ENCODE measurements around the gene PARN. TPM values are rescaled to one million over a fixed set of nuclear protein-coding genes. Genes with fewer than 3 reads are reported as not detected.

The PARN gene
- total and polyA plus RNA-seq, 8 donors: 8.3 to 19.6 (median 14.1) TPM

DNA sequence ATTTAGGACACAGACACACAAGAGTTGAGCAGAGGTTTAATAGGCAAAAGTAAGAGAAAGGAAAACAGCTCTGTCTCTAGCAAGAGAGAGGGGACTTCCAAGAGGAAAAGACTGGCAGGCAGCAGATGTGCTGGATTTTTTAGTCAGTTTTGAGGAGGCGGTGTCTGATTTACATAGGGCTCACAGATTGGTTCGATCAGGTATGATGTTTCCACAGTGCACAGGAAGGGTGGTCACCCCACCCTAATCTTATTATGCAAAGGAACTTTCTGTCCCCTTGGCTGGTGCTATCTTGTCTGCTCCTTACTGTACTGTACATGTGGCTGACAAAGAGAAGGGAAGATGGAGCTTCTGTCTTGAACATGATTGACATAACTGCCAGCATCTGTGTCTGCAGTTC is 28.0 kb upstream of the PARN start:
- ATAC-seq: no peak
- Histone ChIP-seq H3K27ac (no peak overlapping the region), H3K4me3 (no peak overlapping the region), H3K36me3 (peaks cover 6 to 42% (median 12%) of the 10 kb centered on the region in 3 donors), H3K9me3 (no peaks in the 10 kb centered on the region), H3K4me1 (no peaks in the 10 kb centered on the region), H3K27me3 (no peaks in the 10 kb centered on the region)
- intact Hi-C loops (cut with DNase I): no loop called here
- no peak for DNase-seq
- 87 to 90% methylated on average over 2 of the region's 2 CpGs for WGBS, 2 donors
- TF ChIP-seq, protein P1, sequence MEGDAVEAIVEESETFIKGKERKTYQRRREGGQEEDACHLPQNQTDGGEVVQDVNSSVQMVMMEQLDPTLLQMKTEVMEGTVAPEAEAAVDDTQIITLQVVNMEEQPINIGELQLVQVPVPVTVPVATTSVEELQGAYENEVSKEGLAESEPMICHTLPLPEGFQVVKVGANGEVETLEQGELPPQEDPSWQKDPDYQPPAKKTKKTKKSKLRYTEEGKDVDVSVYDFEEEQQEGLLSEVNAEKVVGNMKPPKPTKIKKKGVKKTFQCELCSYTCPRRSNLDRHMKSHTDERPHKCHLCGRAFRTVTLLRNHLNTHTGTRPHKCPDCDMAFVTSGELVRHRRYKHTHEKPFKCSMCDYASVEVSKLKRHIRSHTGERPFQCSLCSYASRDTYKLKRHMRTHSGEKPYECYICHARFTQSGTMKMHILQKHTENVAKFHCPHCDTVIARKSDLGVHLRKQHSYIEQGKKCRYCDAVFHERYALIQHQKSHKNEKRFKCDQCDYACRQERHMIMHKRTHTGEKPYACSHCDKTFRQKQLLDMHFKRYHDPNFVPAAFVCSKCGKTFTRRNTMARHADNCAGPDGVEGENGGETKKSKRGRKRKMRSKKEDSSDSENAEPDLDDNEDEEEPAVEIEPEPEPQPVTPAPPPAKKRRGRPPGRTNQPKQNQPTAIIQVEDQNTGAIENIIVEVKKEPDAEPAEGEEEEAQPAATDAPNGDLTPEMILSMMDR (IDR thresholded peaks at IDR 0.05): no peak
- FAIRE-seq: no peak

DNA sequence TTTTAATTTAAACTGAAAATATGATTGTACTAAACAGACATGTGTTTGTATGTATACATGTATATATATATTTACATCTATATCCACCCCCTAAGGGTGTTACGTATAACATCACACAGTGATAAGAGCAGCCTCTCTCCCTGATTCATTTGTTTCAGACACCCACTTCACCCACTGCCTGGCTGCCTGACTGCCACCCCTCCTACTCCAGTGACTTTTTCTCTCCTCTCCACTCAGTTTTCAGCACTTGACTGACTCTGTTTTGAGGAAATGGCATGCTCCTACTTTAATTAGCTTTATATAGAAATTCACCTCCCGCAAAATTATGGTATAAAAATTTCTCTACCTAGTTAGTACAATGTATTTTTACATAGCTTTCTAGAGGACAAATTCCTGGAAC is 22.7 kb upstream of the PARN start:
- Histone ChIP-seq H3K36me3 (peaks cover 0 to 55% (median 22%) of the 10 kb centered on the region in 3 donors), H3K9me3 (no peaks in the 10 kb centered on the region), H3K4me3 (no peak overlapping the region), H3K27me3 (no peaks in the 10 kb centered on the region), H3K27ac (no peak overlapping the region), H3K4me1 (no peaks in the 10 kb centered on the region)
- no peak for FAIRE-seq
- TF ChIP-seq, protein P1 (IDR thresholded peaks at IDR 0.05): no peak
- no peak for ATAC-seq
- no peak for DNase-seq
- intact Hi-C loops (cut with DNase I): no loop called here
- WGBS, 2 donors: 94 to 97% methylated on average over 2 of the region's 2 CpGs

DNA sequence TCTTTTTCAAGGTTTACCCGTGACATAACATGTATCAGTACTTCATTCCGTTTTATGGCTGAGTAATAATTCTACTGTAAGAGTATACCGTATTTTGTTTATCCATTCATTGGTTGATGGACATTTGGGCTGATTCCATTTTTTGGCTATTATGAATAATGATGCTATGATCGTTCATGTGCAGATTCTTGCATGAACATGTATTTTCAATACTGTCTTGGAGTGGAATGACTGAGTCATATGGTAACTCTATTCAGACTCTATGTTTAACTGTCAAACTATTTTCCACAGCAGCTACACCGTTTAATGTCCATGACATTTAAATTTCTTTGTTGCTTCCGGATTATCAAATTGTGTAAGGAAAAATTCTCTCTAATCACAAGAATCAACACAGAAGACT is 20.6 kb upstream of the PARN start:
- 67 to 76% methylated on average over 6 of the region's 6 CpGs for WGBS, 2 donors
- H3K9me3 ChIP-seq: no peaks in the 10 kb centered on the region
- FAIRE-seq (no peak), DNase-seq (no peak), ATAC-seq (no peak)
- no peaks in the 10 kb centered on the region for H3K4me1 ChIP-seq
- H3K36me3 ChIP-seq: peaks cover 0 to 64% (median 19%) of the 10 kb centered on the region in 3 donors
- H3K4me3 ChIP-seq: no peak overlapping the region
- intact Hi-C loops (cut with DNase I): no loop called here
- H3K27ac ChIP-seq: no peak overlapping the region
- H3K27me3 ChIP-seq: no peaks in the 10 kb centered on the region
- TF ChIP-seq, protein P1 (IDR thresholded peaks at IDR 0.05): no peak

DNA sequence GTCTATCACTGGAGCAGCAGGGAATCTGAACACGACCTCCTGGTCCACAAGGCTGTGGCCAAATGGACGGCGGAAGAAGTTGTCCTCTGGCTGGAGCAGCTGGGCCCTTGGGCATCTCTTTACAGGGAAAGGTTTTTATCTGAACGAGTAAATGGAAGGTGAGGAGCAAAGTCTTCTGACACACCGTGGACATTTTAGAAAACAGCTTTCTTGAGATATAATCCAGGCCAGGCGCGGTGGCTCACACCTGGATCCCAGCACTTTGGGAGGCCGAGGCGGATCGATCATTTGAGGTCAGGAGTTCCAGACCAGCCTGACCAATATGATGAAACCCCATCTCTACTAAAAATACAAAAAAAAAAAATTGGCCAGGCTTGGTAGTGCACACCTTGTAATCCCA is 19.8 kb upstream of the PARN start:
- ATAC-seq (no peak), FAIRE-seq (no peak), DNase-seq (no peak)
- Histone ChIP-seq H3K36me3 (peaks cover 0 to 69% (median 24%) of the 10 kb centered on the region in 3 donors), H3K27me3 (no peaks in the 10 kb centered on the region), H3K4me3 (no peak overlapping the region), H3K27ac (no peak overlapping the region), H3K9me3 (no peaks in the 10 kb centered on the region), H3K4me1 (no peaks in the 10 kb centered on the region)
- TF ChIP-seq, protein P1 (IDR thresholded peaks at IDR 0.05): no peak
- 93 to 96% methylated on average over 10 of the region's 10 CpGs for WGBS, 2 donors
- intact Hi-C loops (cut with DNase I): no loop called here

DNA sequence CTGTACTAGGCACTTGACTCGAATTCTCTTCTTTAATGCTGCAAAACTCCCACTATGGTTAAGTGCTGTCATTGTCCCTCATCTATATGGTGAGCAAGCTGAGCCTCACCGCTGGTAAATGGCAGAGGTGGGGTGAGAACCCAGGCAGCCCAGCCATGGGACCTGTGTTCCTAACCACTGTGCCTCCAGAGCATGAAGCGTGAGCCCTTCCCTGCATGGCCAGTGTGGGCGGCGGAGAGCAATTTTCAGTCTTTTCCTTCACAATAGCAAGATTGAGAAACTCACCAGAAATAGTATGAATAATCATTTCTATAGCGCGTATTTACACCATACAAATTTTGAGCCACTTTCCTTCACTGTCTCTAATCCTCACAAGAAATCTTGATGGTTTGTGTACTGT is 11.9 kb upstream of the PARN start:
- TF ChIP-seq, protein P1 (IDR thresholded peaks at IDR 0.05): no peak
- intact Hi-C loops (cut with DNase I): no loop called here
- FAIRE-seq (no peak), DNase-seq (no peak), ATAC-seq (no peak)
- Histone ChIP-seq H3K4me3 (no peak overlapping the region), H3K9me3 (no peaks in the 10 kb centered on the region), H3K36me3 (peaks cover 0 to 26% (median 12%) of the 10 kb centered on the region in 3 donors), H3K27ac (no peak overlapping the region), H3K4me1 (peaks cover 0 to 2% (median 0%) of the 10 kb centered on the region in 3 donors), H3K27me3 (no peaks in the 10 kb centered on the region)
- 92 to 93% methylated on average over 7 of the region's 7 CpGs for WGBS, 2 donors
